ENCODE measurements around the gene LMX1B.

GRCh38 chr9:126683698-126684044 lies 69.9 kb downstream of the LMX1B start:
- TF ChIP-seq CTCF (IDR thresholded peaks at IDR 0.05; ENCODE audit: extremely low read depth in 1 of 2, insufficient read depth in 1 of 2, low read depth in 1 of 2, low read length in 2 of 2): no peak
- TF ChIP-seq POLR2A (IDR thresholded peaks at IDR 0.05; ENCODE audit: low read depth, low read length): no peak
- TF ChIP-seq JUN (IDR thresholded peaks at IDR 0.05; ENCODE audit: borderline replicate concordance, insufficient read depth, insufficient read length, low read depth): no peak

Measured in endothelial cell of umbilical vein (primary cell).